A549 (cell line): Measurements from ENCODE around the gene POLR3E. TPM values are rescaled to one million over a fixed set of nuclear protein-coding genes. Genes with fewer than 3 reads are reported as not detected.
A peak's percentile ranks its signal among the peaks of the same experiment; 100 is the strongest.

Experiments
- ATAC-seq, 2 experiments: fragments of 200-7000 bp in 1 of 2; fragments of >200 bp in 1 of 2; cut with Nextera tagmentation in 1 of 2; cut with Tn5 transposase in 1 of 2; 3 replicates each; pipeline versions ENCODE4 v1.8.0 to v1.9.1; 2018 to 2020; ENCODE audit warnings: mild to moderate bottlenecking in 1 of 2, moderate library complexity in 1 of 2
- CTCF ChIA-PET: fragments of 300-600 bp; sonication (Branson Sonifier 250); formaldehyde crosslinking; extraction: SDS; loops from one replicate; lab custom pipeline; 2021; ENCODE audit warnings: antibody characterized with exemption, inconsistent platforms; lab: Yijun Ruan, JAX
- POLR2A ChIA-PET: fragments of 350-600 bp; formaldehyde crosslinking; extraction: SDS; loops from one replicate; lab custom pipeline; 2021; ENCODE audit warnings: antibody characterized with exemption, inconsistent platforms; lab: Yijun Ruan, JAX
- DNase-seq, 2 experiments: peaks; one replicate each; pipeline versions ENCODE4 v3.0.0 to v3.0.0-alpha.2; 2011 to 2016; ENCODE audit warnings: low read depth in 1 of 2, low spot score in 1 of 2
- FAIRE-seq: peaks from 2 replicates; lab custom pipeline; 2011; peaks lifted over from hg19 to GRCh38; lab: Jason Lieb, UNC
- H3K27ac ChIP-seq, 2 experiments: fragments of >200 bp; sonication (Bioruptor Twin); formaldehyde crosslinking; 3 replicates each; pipeline ENCODE4 v1.5.1; 2016 to 2017
- H3K4me1 ChIP-seq: fragments of >200 bp; sonication (Bioruptor Twin); formaldehyde crosslinking; 3 replicates; pipeline ENCODE4 v1.6.1; 2016
- H3K4me2 ChIP-seq: fragments of >200 bp; sonication (Bioruptor Twin); formaldehyde crosslinking; 3 replicates; pipeline ENCODE4 v1.6.1; 2016
- H3K4me3 ChIP-seq: fragments of >200 bp; sonication (Bioruptor Twin); formaldehyde crosslinking; 3 replicates; pipeline ENCODE4 v1.5.1; 2016
- H3K9me3 ChIP-seq: fragments of >200 bp; sonication (Bioruptor Twin); formaldehyde crosslinking; 3 replicates; pipeline ENCODE4 v1.6.1; 2016
- BCL3 ChIP-seq: fragments of >200 bp; sonication (Bioruptor Twin); formaldehyde crosslinking; IDR thresholded peaks from 3 replicates; pipeline ENCODE4 v1.6.1; 2016
- CEBPB ChIP-seq, 2 experiments: fragments of >200 bp in 1 of 2; sonication (Bioruptor Twin) in 1 of 2; formaldehyde crosslinking in 1 of 2; IDR thresholded peaks; 2 replicates each; pipeline ENCODE4 v1.6.1; 2012 to 2016
- CHD4 ChIP-seq: fragments of 200-600 bp; sonication (generic); IDR thresholded peaks from 2 replicates; pipeline ENCODE4 v1.6.1; 2016; ENCODE audit warnings: antibody characterized with exemption, mild to moderate bottlenecking, borderline replicate concordance
- CTCF ChIP-seq: fragments of >200 bp; sonication (Bioruptor Twin); formaldehyde crosslinking; IDR thresholded peaks from 3 replicates; pipeline ENCODE4 v1.5.1; 2016
- EHF ChIP-seq: fragments of 250-450 bp; sonication (Bioruptor Pico); IDR thresholded peaks from 2 replicates; pipeline ENCODE4 v1.5.0; 2020; ENCODE audit warnings: mild to moderate bottlenecking
- ELK1 ChIP-seq: fragments of 150-350 bp; IDR thresholded peaks from 2 replicates; pipeline ENCODE4 v1.6.1; 2014; ENCODE audit warnings: low read depth, mild to moderate bottlenecking, low read length
- ESRRA ChIP-seq: fragments of 150-350 bp; IDR thresholded peaks from 2 replicates; pipeline ENCODE4 v1.6.1; 2014; ENCODE audit warnings: mild to moderate bottlenecking, low read length, borderline replicate concordance
- HDAC2 ChIP-seq: fragments of 200-600 bp; sonication (generic); IDR thresholded peaks from 2 replicates; pipeline ENCODE4 v1.6.1; 2016
- HMGXB4 ChIP-seq: fragments of 250-450 bp; sonication (Bioruptor Pico); IDR thresholded peaks from 2 replicates; pipeline ENCODE4 v1.5.0; 2021; ENCODE audit warnings: mild to moderate bottlenecking, moderate library complexity, borderline replicate concordance
- HOXB5 ChIP-seq: fragments of 250-450 bp; sonication (Bioruptor Pico); IDR thresholded peaks from 2 replicates; pipeline ENCODE4 v1.5.0; 2020; ENCODE audit warnings: mild to moderate bottlenecking, moderate library complexity
- JUN ChIP-seq, 2 experiments: fragments of >200 bp; sonication (Bioruptor Twin); formaldehyde crosslinking; IDR thresholded peaks; 2 replicates in 1 of 2; 3 replicates in 1 of 2; pipeline ENCODE4 v1.6.1; 2016 to 2017
- JUNB ChIP-seq: fragments of >200 bp; sonication (Bioruptor Twin); formaldehyde crosslinking; IDR thresholded peaks from 2 replicates; pipeline ENCODE4 v1.6.1; 2016
- KDM5A ChIP-seq: fragments of 200-600 bp; sonication (generic); IDR thresholded peaks from 2 replicates; pipeline ENCODE4 v1.6.1; 2016; ENCODE audit warnings: antibody characterized with exemption, mild to moderate bottlenecking
- MAX ChIP-seq: IDR thresholded peaks from 2 replicates; pipeline ENCODE4 v1.6.1; 2012
- MYC ChIP-seq: IDR thresholded peaks from 2 replicates; pipeline ENCODE4 v1.6.1; 2012; ENCODE audit warnings: mild to moderate bottlenecking, inconsistent platforms, low read length, improper control_type of control experiment, borderline replicate concordance
- POLR2A ChIP-seq: IDR thresholded peaks from 2 replicates; pipeline ENCODE4 v1.6.1; 2012; ENCODE audit warnings: mild to moderate bottlenecking, low read length
- SMC3 ChIP-seq: fragments of >200 bp; sonication (Bioruptor Twin); formaldehyde crosslinking; IDR thresholded peaks from 3 replicates; pipeline ENCODE4 v1.6.1; 2018; ENCODE audit warnings: inconsistent platforms
- TP53 ChIP-seq: fragments of 250-450 bp; sonication (Bioruptor Pico); IDR thresholded peaks from 2 replicates; pipeline ENCODE4 v1.5.0; 2021; ENCODE audit warnings: mild to moderate bottlenecking, moderate library complexity
- USF2 ChIP-seq: fragments of 450-650 bp; IDR thresholded peaks from 2 replicates; pipeline ENCODE4 v1.6.1; 2014; ENCODE audit warnings: antibody characterized with exemption
- ZC3H11A ChIP-seq: fragments of 450-650 bp; IDR thresholded peaks from 2 replicates; pipeline ENCODE4 v1.6.1; 2014; ENCODE audit warnings: antibody characterized with exemption, mild to moderate bottlenecking
- ZFP36 ChIP-seq: fragments of 450-650 bp; IDR thresholded peaks from 2 replicates; pipeline ENCODE4 v1.6.1; 2014; ENCODE audit warnings: borderline replicate concordance; ENCODE audit not compliant: partially characterized antibody
- ZNF302 ChIP-seq: fragments of 250-450 bp; sonication (Bioruptor Pico); IDR thresholded peaks from 2 replicates; pipeline ENCODE4 v1.9.0; 2021; ENCODE audit warnings: inconsistent platforms, mild to moderate bottlenecking, moderate library complexity
- ZSCAN20 ChIP-seq: fragments of 250-450 bp; sonication (Bioruptor Pico); IDR thresholded peaks from 2 replicates; pipeline ENCODE4 v1.8.0; 2022; ENCODE audit warnings: mild to moderate bottlenecking, moderate library complexity
- WGBS: methylation state at CpG from one replicate; pipeline ENCODE4 v1.1.6; 2017; ENCODE audit errors: missing lambda C conversion rate; 5-methylcytosine and 5-hydroxymethylcytosine counted together
- polyA plus RNA-seq, 4 experiments: library from polyadenylated mRNA; depleted of rRNA in 3 of 4; stranded (reverse); fragments of >200 nt; fragmentation: RNase III in 1 of 4; extraction: RNeasy Plus Mini Kit Qiagen cat#74134 plus additional on column Dnase treatment in 1 of 4; gene quantifications; 2 replicates in 3 of 4; 3 replicates in 1 of 4; pipeline ENCODE4 v1.2.3, GENCODE V29; 2011 to 2017

Gene POLR3E
- polyA plus RNA-seq, 2 of the 4 experiments (the other 2 are of a cell fraction): 54.6 to 77.9 TPM

GRCh38 chr16:22352140-22352539 is 54.9 kb downstream of the POLR3E start:
- Histone ChIP-seq H3K4me1 (peaks cover 37% of the 10 kb centered on the region), H3K4me3 (no peak overlapping the region), H3K4me2 (no peak overlapping the region), H3K9me3 (no peaks in the 10 kb centered on the region), H3K27ac (peak overlapping the region in 1 of 2 experiments; percentile 80; a peak in 4 of 6 replicates)
- WGBS: 97% methylated on average over 6 of the region's 6 CpGs
- ATAC-seq (no peak), DNase-seq (no peak), FAIRE-seq (no peak)
- TF ChIP-seq ZNF302 (CRISPR knock-in tag) (no peak), CEBPB (IDR thresholded peaks at IDR 0.05) (no peak), EHF (no peak), HMGXB4 (CRISPR knock-in tag) (no peak), POLR2A (no peak), MYC (no peak), ZFP36 (no peak)
- CTCF ChIA-PET: interaction anchor here (1.7 kb wide), 1 partner anchor 34 kb away, joined by 6 read pairs; no protein-coding TSS in a partner anchor
- POLR2A ChIA-PET: interaction anchor here (0.6 kb wide), 1 partner anchor 12 kb away, joined by 6 read pairs; no protein-coding TSS in a partner anchor

- no peak for ATAC-seq
- POLR2A ChIA-PET: interaction anchor here (0.6 kb wide), 1 partner anchor 12 kb away, joined by 6 read pairs; no protein-coding TSS in a partner anchor
These were observed 55.5 kb downstream of the POLR3E start for GRCh38 chr16:22352723-22353122.

More at GRCh38 chr16:22352723-22353122, 55.5 kb downstream of the POLR3E start:
- Histone ChIP-seq H3K4me2 (peak overlapping the region; percentile 67), H3K4me3 (no peak overlapping the region), H3K27ac (peak overlapping the region; percentile 74 to 80), H3K9me3 (no peaks in the 10 kb centered on the region), H3K4me1 (peaks cover 38% of the 10 kb centered on the region)
- TF ChIP-seq EHF (no peak), CHD4 (no peak), USF2 (no peak), BCL3 (no peak), TP53 (CRISPR knock-in tag) (no peak), HDAC2 (no peak), ZC3H11A (no peak), ZFP36 (no peak), HOXB5 (CRISPR knock-in tag) (no peak), POLR2A (no peak), MAX (no peak), KDM5A (no peak), SMC3 (no peak), CTCF (no peak), JUN (IDR thresholded peaks at IDR 0.05) (no peak), JUNB (no peak), ZSCAN20 (CRISPR knock-in tag) (no peak), ELK1 (no peak), ESRRA (no peak)
- DNase-seq (no peak), FAIRE-seq (no peak)
- 88% methylated on average over 5 of the region's 5 CpGs for WGBS
- CTCF ChIA-PET: interaction anchor here (1.0 to 1.7 kb wide), 2 partner anchors 16 to 34 kb away, joined by 3 to 6 read pairs; no protein-coding TSS in a partner anchor
